SU-DHL-6 (cell line): ENCODE results near the gene BMPR1A.

Experiments
- CTCF ChIP-seq: fragments of 200-600 bp; sonication (generic); IDR thresholded peaks from one replicate; pipeline ENCODE4 v1.5.1; 2017; ENCODE audit warnings: antibody characterized with exemption, mild to moderate bottlenecking, low read length, moderate library complexity; ENCODE audit not compliant: insufficient read depth, poor library complexity, severe bottlenecking
- EZH2phosphoT487 ChIP-seq: fragments of 200-600 bp; sonication (generic), shearing (Covaris generic); conservative IDR thresholded peaks from 2 replicates; pipeline ENCODE4 v1.6.1; 2018; ENCODE audit warnings: mild to moderate bottlenecking, antibody characterized with exemption, low read length, moderate library complexity, mixed read lengths

GRCh38 chr10:86786368-86786767 is 29.9 kb downstream of the BMPR1A start:
- TF ChIP-seq CTCF = no peak
- TF ChIP-seq EZH2phosphoT487 = no peak
